HG03457 (cell line): ENCODE results near the gene MREG.
"Not testable (repeated sequence)": the region's sequence is repeated elsewhere in the genome, so short reads cannot be mapped to it uniquely, and the experiment has no call there.

Source experiments
- ATAC-seq: cut with Tn5 transposase; IDR thresholded peaks from one replicate; pipeline ENCODE4 v1.9.1; 2021; ENCODE audit warnings: moderate number of reproducible peaks; ENCODE audit not compliant: unreplicated experiment

MREG gene

DNA sequence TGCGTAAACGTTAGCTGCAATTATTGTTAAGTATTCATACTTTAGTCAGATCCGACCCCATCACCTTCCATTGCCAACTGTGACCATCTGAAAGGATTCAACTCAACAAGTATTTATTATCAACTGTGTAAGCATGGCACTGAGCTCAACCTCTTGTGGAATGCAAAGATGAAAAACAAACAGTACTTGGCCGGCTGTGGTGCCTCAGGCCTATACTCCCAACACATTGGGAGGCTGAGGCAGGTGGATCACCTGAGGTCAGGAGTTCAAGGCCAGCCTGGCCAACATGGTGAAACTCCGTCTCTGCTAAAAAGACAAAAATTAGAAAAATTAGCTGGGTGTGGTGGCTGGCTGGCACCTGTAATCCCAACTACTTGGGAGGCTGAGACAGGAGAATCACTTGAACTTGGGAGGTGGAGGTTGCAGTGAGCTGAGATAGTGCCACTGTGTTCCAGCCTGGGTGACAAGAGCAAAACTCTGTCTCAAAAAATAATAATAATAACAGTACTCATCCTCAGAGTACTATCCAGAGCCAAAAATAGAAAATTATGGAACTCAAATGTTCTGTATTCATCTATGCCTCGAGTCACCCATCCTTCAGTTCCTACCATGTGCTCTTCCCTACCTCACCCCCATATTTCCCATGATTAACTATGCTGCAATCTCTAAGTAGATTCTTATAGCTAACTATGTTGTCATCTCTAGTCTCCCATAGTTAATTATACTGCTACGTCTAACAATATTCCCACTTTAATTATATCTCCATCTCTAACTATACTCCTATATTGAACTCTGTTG lies 8.6 kb upstream of the MREG start:
- no peak for ATAC-seq

DNA sequence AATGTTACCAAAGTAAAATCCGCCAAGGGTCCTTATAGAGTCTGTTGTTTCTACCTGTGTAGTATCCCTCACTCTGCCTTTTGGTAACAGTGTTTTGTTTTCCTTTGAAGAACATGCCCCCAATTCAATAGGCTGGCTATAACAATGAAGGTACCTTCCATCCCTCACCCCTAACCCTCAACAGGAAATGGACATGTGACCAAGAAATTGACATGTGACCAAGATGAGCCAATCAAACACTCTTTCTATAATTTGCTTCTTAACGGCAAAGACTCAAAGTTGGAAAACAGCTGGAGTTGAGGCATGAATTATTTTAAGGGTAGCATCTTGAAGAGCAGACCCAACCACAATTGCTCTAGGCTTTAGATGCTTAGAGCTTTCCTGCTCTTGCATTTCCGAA lies 5.4 kb upstream of the MREG start:
- no peak for ATAC-seq

DNA sequence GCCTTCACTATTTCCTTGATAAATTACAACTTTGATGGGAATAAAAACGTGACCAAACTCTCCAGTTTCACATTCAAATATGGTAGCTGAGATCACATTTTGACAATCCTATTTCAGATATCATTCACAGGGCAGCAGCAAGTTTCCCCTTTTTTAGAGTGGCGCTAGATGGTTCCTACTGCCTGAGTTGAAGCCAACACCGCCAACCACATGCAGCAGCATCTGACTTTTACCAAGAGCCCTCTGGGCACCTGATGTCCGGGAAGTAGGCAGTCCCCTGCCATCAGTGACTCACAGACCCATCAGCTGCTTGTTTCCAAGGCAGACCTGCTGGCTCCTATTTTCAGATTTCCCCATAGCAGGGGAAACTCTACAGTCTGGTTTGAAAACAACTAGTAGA lies 4.0 kb upstream of the MREG start:
- ATAC-seq: peak; percentile 29

DNA sequence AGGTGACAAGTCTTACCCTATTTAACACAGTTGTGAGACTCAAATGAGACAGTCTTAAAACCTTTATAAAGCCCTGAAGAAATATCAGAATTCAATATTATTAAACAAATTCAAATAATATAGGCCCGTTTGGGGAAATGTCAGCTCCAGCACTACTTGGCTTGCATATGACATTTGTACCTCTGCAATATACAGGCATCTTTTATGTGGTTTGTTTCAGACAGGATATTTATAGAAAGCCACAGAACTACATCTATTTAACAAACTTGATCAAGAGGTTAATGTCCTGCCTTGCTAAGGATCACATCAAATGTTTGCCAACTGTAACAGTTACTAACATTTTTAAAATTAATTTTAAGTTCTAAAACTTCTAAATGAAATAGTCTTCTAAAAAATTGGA lies 3.2 kb upstream of the MREG start:
- ATAC-seq: no peak

- ATAC-seq: peak; percentile 85
Observed at GRCh38 chr2:216015722-216016464, 2.5 kb upstream of the MREG start.

DNA sequence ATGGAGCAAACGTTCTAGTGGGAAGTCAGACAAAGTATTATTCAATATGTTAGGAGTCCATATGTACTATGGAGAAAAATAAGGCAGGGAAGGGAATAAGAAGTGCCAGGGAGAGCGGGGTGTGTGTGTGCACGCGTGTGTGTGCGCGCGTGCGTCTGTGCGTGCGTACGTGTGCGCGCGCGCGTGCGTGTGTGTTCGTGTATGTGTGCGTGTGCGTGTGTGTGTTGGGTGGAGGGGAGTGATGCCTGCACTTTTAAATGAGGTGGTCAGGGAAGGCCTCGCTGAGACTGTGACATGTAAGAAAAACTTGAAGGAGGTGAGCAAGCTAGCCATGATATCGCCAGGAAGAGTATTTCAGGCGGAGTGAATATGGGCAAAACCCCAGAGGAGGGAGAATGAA lies 1.6 kb upstream of the MREG start:
- ATAC-seq: no peak

DNA sequence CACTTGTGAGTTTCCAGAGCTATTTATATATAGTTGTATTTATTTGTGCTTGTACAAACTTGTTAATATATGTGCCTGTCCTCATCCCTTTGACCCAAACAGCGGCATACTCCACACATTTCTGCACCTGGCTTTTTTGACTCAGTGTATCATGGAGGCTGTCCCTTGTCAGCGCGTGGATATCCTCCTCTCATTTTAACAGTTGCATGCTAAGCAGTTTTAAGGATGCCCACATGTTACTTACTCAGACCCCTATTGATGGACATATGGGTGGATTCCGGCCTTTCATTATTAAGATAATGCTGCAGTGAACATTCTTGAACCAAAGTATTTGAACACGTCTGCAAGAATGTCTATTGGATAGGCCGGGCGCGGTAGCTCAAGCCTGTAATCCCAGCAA lies 655 bp upstream of the MREG start:
- ATAC-seq: no peak

DNA sequence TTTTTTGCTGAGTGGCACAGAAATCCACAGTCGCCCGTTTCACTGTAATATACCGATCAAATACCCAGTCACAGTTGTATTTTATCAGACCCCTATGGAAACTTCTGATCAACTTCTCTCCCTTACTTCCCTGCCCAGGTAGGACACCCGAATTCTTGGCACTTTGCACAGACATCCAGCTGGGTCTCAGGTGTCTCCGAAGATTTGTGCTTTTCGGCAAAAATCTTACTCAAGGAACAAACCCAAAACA lies 596 bp downstream of the MREG start:
- ATAC-seq: no peak

DNA sequence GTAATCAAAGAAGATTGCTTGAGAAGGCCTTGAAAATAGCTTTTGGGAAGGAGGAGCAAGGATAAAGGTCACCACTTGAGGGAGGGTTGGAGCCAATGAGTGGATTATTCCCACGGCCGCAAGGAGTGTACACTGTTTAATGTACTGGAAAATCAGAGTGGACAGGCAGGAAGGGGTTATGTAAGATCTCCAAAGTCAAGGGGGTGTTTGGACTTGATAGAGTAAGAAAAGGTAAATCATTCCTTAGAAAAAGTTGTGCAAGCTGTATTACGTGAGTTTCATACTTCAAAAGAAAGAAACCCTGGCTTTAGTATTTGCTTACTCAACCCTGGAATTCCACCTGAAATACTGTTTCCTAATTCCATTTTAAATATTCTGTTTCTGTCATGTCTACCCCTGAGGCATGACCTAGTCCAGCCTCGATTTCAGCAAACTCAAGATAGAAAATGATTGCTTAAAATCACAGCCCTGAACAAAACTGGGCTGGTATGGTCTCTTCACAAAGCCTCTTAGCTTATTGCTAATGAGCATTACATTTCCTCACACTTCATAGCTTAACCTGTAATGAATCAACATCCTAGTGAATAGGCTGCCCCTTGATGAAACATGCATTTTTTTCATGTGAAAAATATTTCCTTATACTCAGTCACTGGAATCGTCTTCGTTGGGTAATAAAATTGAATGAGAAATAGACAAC lies 1.1 kb downstream of the MREG start:
- no peak for ATAC-seq

GRCh38 chr2:216009215-216009614 lies 4.1 kb downstream of the MREG start:
- ATAC-seq: not testable (repeated sequence)

- ATAC-seq: no peak
Observed at GRCh38 chr2:216008387-216008786, 5.0 kb downstream of the MREG start.

DNA sequence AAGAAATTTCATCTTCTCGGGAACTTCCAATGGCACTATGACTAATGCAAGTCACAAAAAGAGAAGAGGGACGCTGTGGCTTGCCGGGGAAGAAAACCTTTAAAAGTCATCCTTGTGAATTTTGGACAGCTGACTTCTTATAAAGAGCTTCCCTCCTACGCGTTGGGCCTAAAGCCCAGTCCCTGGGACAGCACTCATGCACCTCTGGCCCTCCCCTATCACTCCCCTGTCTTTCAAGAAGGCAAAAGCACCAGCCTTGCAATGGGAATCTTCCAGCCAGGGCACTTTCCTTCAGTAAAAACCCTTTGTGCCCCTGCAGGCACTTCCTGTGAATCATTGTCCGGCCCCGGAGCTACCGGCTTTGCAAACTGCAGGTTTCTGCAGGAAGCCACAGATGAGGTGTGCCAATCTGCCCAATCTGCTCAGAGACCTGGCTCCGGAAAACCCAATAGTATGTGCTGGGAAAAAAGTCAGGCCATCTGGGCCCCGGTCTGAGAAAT lies 7.1 kb downstream of the MREG start:
- ATAC-seq: peak; percentile 55

- ATAC-seq: peak; percentile 35
Observed at GRCh38 chr2:216004697-216005283, 8.6 kb downstream of the MREG start.

GRCh38 chr2:216003876-216004696 lies 9.3 kb downstream of the MREG start:
- no peak for ATAC-seq

- no peak for ATAC-seq
Observed at GRCh38 chr2:216002693-216003092, 10.7 kb downstream of the MREG start.

- ATAC-seq: no peak
Observed at GRCh38 chr2:216002101-216002678, 11.2 kb downstream of the MREG start.

DNA sequence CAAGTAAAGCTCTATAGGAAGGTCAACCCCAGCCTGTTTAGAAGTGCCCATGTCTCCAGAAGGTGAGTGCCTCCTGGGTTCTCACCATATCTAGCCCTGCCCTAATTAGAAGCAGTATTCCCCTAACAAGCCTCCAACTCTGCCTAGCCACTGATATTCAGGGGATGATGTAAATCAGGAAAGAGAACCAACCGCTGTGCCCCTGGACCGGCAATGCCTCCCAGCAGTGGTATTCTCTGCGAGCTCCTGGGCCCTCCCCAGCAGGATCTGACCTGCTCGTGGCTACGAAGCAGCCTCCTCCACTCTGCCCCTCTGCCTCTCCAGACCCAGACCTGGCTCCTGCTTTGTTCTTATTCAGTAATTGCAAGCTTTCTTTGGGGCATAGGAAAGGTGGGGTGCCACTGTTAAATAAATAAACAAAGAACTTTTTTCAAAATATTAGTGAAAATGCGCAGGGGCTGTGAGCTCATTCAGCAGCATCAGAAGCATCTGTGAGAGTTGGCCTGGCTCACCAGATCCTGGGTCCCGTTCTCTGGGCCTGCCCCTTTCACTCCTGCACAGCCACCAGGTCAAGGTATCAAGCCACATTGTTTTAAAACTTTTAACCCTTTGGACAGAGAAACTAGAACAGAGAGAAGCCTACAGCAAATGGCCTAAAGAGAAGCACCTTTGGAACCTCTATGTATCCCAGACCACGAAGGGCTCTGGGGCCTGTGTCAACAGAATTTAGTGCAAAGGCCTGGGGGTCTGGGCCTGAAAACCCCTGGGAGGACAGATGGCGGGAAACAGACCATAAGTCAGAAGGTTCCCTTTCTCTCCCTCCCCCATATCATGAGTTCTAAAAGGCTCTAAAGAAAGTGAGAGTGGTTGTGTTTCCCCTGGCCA lies 11.9 kb downstream of the MREG start:
- no peak for ATAC-seq

DNA sequence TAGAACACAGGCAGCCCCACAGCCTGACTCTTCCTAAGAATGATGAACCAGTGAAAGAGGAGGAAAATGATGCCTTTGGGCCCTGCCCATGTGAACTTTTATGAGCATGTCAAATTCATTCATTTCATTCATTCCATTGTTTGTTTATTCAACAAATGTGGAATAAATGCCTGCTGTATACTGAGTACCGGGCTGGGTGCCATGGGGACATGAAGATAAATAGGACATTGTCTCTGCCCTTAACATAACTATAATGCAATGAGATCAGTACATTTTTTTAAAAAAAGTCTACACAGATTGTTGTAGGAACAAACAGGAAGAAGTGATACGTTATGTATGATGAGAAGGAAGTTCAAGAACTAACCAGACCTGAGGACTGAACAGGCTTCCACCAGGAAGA lies 14.7 kb downstream of the MREG start:
- ATAC-seq: no peak

- ATAC-seq: no peak
Observed at GRCh38 chr2:215997219-215997618, 16.1 kb downstream of the MREG start.
